ENCODE measurements around the gene RASSF10.

- TF ChIP-seq CTCF (IDR thresholded peaks at IDR 0.05) = no peak
- TF ChIP-seq POLR2A (IDR thresholded peaks at IDR 0.05) = no peak
- no peak for TF ChIP-seq EP300 (IDR thresholded peaks at IDR 0.05)
These were observed 19.2 kb downstream of the RASSF10 start for GRCh38 chr11:13028322-13028721.
